ENCODE measurements around the gene PMM1.
A peak's percentile ranks its signal among the peaks of the same experiment; 100 is the strongest.

The PMM1 gene

DNA sequence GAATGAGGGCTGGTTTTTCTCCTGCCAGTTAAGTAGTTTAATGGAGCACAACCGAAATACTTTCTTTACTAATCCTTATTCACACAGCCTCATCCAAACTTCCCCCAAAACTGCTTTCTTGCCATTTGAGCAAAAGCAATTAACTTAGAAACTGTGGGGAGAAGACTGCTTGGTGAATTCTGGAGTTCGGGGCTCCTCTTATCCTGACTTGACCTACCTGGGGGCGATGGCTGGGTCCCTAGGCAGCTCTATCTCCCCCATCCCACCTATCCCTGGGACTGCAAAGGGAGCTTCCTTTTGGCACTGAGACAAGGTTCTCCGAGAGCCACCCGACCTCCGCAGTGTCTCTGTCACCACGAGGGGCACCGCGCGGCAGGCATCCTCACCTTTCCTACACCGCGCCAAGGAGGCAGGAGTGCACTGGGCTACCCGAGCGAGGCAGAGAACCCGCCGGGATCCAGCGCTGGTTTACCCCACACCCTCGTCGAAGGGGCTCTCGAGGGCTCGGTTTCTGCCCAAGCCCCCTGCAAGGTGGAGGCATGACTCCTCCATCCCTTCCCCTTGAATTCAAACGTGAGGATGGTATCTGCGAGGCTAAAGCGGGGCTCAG lies 30.4 kb upstream of the PMM1 start:
- Histone ChIP-seq H3K9me3 (ENCODE audit: insufficient read depth, low read length, severe bottlenecking) (no peaks in the 10 kb centered on the region), H3K4me3 (ENCODE audit: low read depth in 1 of 2, low read length in 2 of 2) (peak overlapping the region; percentile 64 to 97), H3K27ac (ENCODE audit: low read length) (peak overlapping the region; percentile 73), H3K4me2 (ENCODE audit: insufficient read depth, low read length) (peak overlapping the region; percentile 76), H3K36me3 (ENCODE audit: insufficient read depth, low read length) (peaks cover 26% of the 10 kb centered on the region), H3K4me1 (ENCODE audit: insufficient read depth, low read length) (peaks cover 34% of the 10 kb centered on the region), H3K27me3 (ENCODE audit: insufficient read depth, low read length, poor library complexity) (no peaks in the 10 kb centered on the region), H3K79me2 (ENCODE audit: insufficient read depth, low read length) (peaks cover 46% of the 10 kb centered on the region), H3K9ac (ENCODE audit: low read depth, low read length) (peak overlapping the region; percentile 92), H4K20me1 (ENCODE audit: insufficient read depth, low read length) (peaks cover 13% of the 10 kb centered on the region), H2AFZ (ENCODE audit: low read depth, low read length) (peak overlapping the region; percentile 87)
- DNase-seq, result peak; percentile 50
- ATAC-seq (ENCODE audit: insufficient read depth, low read depth), result peak; percentile 37
- no peak for TF ChIP-seq EZH2 (IDR thresholded peaks at IDR 0.05; ENCODE audit: borderline replicate concordance, low read depth, low read length, severe bottlenecking)
- TF ChIP-seq, protein P1, sequence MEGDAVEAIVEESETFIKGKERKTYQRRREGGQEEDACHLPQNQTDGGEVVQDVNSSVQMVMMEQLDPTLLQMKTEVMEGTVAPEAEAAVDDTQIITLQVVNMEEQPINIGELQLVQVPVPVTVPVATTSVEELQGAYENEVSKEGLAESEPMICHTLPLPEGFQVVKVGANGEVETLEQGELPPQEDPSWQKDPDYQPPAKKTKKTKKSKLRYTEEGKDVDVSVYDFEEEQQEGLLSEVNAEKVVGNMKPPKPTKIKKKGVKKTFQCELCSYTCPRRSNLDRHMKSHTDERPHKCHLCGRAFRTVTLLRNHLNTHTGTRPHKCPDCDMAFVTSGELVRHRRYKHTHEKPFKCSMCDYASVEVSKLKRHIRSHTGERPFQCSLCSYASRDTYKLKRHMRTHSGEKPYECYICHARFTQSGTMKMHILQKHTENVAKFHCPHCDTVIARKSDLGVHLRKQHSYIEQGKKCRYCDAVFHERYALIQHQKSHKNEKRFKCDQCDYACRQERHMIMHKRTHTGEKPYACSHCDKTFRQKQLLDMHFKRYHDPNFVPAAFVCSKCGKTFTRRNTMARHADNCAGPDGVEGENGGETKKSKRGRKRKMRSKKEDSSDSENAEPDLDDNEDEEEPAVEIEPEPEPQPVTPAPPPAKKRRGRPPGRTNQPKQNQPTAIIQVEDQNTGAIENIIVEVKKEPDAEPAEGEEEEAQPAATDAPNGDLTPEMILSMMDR (IDR thresholded peaks at IDR 0.05; ENCODE audit: borderline replicate concordance, extremely low read depth, low read length, poor library complexity, severe bottlenecking), result peak; percentile 38

DNA sequence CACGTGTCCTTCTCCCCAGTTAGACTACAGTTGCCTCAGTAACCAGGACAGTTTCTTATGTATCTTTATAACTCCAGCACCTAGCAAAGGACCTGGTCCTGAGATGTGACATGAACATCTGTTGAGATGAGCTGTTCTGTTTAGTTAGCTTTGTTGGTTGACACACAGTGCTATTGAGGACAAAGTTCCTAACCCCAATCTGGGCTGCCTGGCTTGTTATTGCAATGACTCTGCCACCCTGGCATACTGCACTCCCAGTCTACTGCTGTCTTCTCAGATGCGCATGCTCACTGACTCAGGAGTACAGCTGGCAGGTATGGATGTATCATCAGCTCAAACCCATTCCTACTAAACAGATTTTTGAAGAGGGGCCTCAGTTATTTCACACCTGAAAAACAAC lies 23.8 kb upstream of the PMM1 start:
- Histone ChIP-seq H3K9ac (ENCODE audit: low read depth, low read length) (no peak overlapping the region), H3K79me2 (ENCODE audit: insufficient read depth, low read length) (no peaks in the 10 kb centered on the region), H3K27me3 (ENCODE audit: insufficient read depth, low read length, poor library complexity) (no peaks in the 10 kb centered on the region), H2AFZ (ENCODE audit: low read depth, low read length) (no peak overlapping the region), H3K27ac (ENCODE audit: low read length) (no peak overlapping the region), H3K9me3 (ENCODE audit: insufficient read depth, low read length, severe bottlenecking) (no peaks in the 10 kb centered on the region), H3K36me3 (ENCODE audit: insufficient read depth, low read length) (no peaks in the 10 kb centered on the region), H3K4me3 (ENCODE audit: low read depth in 1 of 2, low read length in 2 of 2) (no peak overlapping the region), H3K4me1 (ENCODE audit: insufficient read depth, low read length) (no peaks in the 10 kb centered on the region), H3K4me2 (ENCODE audit: insufficient read depth, low read length) (no peak overlapping the region), H4K20me1 (ENCODE audit: insufficient read depth, low read length) (peaks cover 36% of the 10 kb centered on the region; the same call in 1 of the 2 replicates)
- DNase-seq (no peak), ATAC-seq (ENCODE audit: insufficient read depth, low read depth) (no peak)
- no peak for TF ChIP-seq EZH2 (IDR thresholded peaks at IDR 0.05; ENCODE audit: borderline replicate concordance, low read depth, low read length, severe bottlenecking)
- TF ChIP-seq, protein P1 (IDR thresholded peaks at IDR 0.05; ENCODE audit: borderline replicate concordance, extremely low read depth, low read length, poor library complexity, severe bottlenecking), result no peak

GRCh38 chr22:41612603-41613306 lies 23.1 kb upstream of the PMM1 start:
- Histone ChIP-seq H2AFZ (ENCODE audit: low read depth, low read length) (no peak overlapping the region), H3K27ac (ENCODE audit: low read length) (no peak overlapping the region), H3K79me2 (ENCODE audit: insufficient read depth, low read length) (no peaks in the 10 kb centered on the region), H3K9me3 (ENCODE audit: insufficient read depth, low read length, severe bottlenecking) (no peaks in the 10 kb centered on the region), H3K36me3 (ENCODE audit: insufficient read depth, low read length) (no peaks in the 10 kb centered on the region), H3K4me2 (ENCODE audit: insufficient read depth, low read length) (no peak overlapping the region), H3K9ac (ENCODE audit: low read depth, low read length) (no peak overlapping the region), H3K4me3 (ENCODE audit: low read depth in 1 of 2, low read length in 2 of 2) (no peak overlapping the region), H3K4me1 (ENCODE audit: insufficient read depth, low read length) (no peaks in the 10 kb centered on the region), H4K20me1 (ENCODE audit: insufficient read depth, low read length) (peaks cover 43% of the 10 kb centered on the region; the same call in 1 of the 2 replicates), H3K27me3 (ENCODE audit: insufficient read depth, low read length, poor library complexity) (no peaks in the 10 kb centered on the region)
- no peak for ATAC-seq (ENCODE audit: insufficient read depth, low read depth)
- TF ChIP-seq EZH2 (IDR thresholded peaks at IDR 0.05; ENCODE audit: borderline replicate concordance, low read depth, low read length, severe bottlenecking), result no peak
- TF ChIP-seq, protein P1 (IDR thresholded peaks at IDR 0.05; ENCODE audit: borderline replicate concordance, extremely low read depth, low read length, poor library complexity, severe bottlenecking), result no peak
- no peak for DNase-seq
